Stimulated activated CD4-positive, alpha-beta T cell treated with anti-CD3 and anti-CD28 coated beads, Interleukin-15, amount 100 ng/mL, for 48 hours (primary cell): ENCODE data around the gene TSPAN6.

Source experiments
- DNase-seq, 2 donors: peaks; one replicate each; pipeline ENCODE4 v3.0.0-alpha.2; 2020; ENCODE audit warnings: low read depth in 2 of 2

The TSPAN6 gene

DNA sequence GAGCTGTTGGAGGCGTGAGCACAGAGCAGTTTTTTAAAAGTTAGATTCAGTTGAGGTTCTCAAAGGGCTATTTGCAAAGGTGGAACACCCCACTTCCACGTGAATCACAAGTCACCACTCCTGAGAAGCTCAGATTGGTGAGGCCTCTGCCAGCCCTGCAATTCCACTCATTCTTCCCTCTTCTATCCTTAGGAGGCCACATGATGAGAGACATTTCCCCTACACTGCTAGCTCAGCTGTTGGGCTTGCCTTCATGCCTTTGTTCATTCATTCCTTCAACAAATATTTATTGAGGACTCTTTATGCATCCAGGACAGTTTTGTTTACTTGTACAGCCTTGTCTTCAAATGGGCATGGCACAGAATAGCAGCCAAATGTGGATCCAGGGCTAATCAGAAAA, 11.1 kb upstream of the TSPAN6 start:
- DNase-seq, result no peak

DNA sequence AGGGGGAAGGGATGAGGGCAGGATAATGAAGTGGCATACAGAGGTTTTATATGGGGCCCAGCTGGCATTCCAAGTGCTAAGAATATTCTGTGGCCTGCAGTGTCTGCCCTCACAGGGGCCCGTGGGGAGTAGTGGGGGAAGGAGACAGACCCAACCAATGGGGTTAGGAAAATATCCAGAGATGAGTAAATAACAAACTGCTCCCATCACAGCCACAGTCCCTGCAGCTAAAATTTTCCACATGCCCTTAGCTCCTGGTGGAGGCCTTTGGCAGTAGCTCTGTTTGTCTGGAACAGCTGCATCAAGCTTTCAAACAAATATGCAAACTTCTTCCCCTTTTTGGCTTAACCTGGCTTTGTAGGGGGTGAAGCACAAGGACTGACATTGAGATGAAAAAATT, 10.5 kb upstream of the TSPAN6 start:
- no peak for DNase-seq

GRCh38 chrX:100645106-100645505, 8.5 kb upstream of the TSPAN6 start:
- no peak for DNase-seq

- no peak for DNase-seq
Measured at GRCh38 chrX:100643956-100644860, 7.6 kb upstream of the TSPAN6 start, which contains the start of gene SRPX2. Gene SRPX2, plus strand, starts transcription at chrX:100644199. Its CDS starts 2,124 bp downstream, at chrX:100646323.

DNA sequence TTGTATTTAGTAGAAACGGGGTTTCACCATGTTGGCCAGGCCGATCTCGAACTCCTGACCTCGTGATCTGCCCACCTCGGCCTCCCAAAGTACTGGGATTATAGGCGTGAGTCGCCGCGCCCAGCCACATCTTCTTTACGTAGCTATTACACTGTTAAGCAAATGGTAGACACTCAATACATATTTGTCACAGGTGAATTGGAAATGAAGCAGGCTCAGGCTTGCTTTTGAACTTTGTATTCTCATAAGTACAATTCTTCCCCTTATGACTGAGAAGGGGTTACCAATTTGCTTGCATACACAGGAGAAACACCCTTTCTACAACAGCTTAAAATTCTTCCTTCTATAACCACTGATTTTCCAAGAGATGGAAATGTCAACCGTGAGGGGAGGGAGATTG, 6.6 kb upstream of the TSPAN6 start:
- DNase-seq, result no peak

DNA sequence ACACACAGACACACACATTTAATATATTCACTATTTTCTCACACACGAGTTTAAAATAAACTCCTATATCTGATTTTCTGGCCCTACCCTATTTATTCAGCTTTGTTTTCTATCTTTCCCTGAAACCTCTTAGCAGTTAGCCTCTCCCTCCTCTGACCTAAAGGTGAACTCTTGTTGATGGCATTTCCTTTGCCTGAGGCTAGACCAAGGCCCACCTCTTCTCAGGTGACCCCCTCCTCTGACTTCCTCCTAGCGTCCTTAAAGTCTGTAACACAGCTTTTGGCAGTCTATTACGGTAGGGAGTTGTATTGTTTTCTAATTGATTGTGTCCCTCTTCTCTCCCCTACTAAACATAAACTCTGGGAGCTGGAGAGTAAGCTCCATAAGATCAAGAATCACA, 5.7 kb upstream of the TSPAN6 start:
- no peak for DNase-seq

DNA sequence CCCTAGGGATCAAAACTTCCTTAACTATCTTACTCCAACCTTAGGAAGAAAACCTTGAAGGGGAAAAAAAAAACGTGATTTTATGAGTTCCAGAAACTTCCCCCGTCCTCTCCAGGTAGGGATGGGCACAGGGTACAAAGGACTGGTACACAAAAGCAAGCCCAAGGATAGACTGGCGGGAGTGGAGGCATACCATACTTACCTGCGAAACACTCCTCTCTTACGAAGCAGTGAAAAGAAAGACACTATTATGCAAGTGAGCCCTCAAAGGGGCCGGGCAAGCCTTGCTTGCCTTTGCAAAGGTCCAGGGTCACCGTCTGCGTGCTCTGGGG, 651 bp downstream of the TSPAN6 start:
- no peak for DNase-seq

DNA sequence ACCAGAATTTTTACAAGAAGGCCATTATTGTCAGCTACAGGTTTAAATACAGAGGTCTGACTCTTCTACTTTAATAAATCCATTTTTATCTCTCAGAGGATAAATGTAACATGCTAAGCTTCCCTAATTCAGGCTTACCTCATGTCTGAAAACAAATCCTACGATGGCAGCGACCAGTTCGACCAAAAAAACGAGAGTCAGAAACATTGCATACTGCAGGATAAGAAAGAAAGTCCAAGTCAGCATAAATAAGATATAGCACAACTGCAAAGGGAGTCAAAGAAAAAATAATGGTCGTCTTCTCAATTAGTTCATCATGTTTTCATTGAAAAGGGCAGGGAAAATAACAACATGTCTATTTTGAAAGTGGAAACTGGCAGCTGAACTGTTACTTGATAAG, 1.6 kb downstream of the TSPAN6 start:
- DNase-seq, result no peak

GRCh38 chrX:100625985-100626491, 10.6 kb downstream of the TSPAN6 start:
- DNase-seq, result no peak

GRCh38 chrX:100623001-100623400, 13.6 kb downstream of the TSPAN6 start:
- DNase-seq, result no peak

DNA sequence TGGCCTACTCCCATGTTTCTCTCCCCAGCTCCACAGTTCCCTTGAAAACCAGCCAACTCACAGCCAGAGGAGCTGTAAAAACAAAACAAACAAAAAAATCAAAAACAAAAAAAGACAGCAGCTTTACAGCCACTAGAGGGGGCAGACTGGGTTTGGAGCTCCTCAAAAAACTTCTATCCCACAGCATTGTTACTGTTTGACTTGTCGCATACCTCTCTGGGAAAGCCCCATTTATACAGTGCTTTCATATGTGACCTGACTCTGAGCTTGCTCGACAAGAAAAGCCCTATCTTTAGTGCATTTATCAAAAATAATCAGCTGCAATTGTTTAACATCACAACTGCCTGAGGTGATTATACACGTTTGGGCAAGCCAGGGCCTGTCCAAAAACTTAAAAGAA, 21.6 kb downstream of the TSPAN6 start:
- no peak for DNase-seq

DNA sequence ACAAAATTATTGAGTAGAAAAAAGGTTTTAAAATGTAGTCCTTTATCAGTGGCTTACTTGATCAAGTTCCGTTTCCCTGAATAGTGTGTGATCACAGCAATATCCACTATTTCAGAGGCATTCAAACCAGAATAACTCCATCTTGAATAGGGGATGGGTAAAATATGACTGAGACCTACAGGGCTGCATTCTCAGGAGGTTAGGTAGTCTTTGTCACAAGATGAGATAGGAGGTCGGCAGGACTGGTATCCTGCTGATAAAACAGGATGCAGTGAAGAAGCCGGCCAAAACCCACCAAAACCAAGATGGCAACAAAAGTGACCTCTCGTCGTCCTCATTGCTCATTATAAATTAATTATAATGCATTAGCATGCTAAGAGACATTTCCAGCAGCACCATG, 24.7 kb downstream of the TSPAN6 start:
- DNase-seq, result no peak

GRCh38 chrX:100609591-100609990, 27.0 kb downstream of the TSPAN6 start:
- no peak for DNase-seq

DNA sequence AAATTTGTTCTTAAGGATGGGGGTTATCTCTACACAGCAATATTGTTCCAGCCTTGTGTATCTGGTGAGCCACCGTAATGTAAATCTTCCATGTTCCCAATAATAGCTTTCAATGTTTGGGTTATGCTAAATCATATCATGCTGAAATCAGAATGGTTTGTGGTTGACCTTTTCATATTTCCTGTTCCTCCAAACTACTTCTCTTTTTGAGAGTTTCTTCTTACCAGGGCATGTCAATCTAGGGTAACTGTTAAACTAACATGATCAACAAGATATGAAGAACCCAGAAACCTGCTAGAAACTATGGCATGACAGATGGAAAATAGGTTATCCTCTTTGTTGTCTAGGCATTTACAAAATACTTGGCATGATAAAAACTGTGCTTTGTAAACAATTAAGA, 29.9 kb downstream of the TSPAN6 start:
- no peak for DNase-seq

- no peak for DNase-seq
Measured at GRCh38 chrX:100600758-100601157, 35.8 kb downstream of the TSPAN6 start.

DNA sequence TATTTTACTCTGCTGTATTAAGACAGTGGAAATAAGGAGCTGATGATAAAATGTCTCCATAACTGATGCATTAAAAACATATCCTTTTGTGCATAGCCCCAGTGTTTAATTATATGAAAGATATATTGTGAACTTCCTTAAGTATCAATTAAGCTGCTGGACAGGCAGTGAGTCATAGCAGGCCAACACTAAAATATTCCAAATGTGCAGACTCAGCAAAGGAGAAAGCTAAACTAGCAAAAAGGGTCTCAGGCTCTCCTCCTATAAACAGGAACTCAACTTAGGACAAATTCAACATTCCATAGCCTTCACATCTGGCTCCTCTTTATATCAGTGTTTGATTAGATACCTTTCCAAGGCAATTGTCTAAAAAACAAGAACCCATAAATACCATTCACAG, 36.3 kb downstream of the TSPAN6 start:
- no peak for DNase-seq

GRCh38 chrX:100599456-100599855, 37.1 kb downstream of the TSPAN6 start:
- no peak for DNase-seq

DNA sequence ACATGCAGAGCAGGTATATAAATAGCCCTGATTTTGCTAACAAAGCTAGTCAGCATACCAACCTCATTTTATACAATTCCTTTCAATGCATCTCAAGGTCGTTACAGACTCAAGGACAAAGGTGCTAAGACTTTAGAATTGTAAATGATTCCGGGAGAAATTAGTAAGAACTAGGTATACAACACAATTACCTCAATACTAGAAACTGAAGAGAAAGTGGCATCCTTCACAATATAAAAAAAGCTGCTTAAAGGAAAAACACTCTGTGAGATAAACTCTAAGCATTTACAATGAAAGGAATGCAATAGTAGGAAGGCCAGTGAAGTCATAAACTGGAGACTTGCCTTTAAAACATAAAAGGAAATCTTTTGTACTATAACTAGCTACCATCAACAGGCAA, 40.0 kb downstream of the TSPAN6 start:
- no peak for DNase-seq

DNA sequence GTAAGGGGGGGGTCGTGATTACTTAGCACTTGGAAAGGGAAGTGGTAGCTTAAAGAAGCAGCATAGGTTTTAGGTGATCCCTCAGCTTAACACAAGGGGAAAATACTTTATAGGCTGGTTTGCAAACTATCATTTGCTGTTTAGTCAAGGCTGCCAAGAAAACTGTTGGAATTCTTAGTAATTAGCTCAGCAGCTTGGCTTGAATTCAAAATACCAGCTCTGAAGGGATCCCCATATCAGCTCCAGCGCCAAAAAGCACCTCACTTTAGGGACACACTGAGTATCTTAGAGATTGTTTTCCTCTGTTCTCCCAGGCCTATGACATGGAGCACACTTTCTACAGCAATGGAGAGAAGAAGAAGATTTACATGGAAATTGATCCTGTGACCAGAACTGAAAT, 43.0 kb downstream of the TSPAN6 start:
- no peak for DNase-seq

DNA sequence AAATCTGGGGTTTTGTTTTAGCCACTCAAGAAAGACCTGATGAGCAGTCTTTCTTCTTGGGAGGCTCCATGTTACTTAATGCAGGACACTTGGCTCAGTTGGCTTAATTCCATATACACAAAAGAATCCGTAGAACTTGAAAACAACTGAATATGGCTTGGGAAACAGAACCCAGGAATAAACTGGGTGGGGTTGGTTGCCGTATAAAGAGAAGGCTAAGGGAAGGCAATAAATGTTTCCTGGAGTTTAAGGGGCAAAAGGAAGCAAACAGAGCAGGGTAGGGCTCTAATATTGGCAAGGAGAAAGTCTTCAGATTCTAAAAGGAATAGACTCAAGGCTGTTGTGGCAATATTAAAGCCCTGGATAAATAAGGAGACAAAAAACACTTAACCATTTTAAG, 43.5 kb downstream of the TSPAN6 start:
- no peak for DNase-seq

DNA sequence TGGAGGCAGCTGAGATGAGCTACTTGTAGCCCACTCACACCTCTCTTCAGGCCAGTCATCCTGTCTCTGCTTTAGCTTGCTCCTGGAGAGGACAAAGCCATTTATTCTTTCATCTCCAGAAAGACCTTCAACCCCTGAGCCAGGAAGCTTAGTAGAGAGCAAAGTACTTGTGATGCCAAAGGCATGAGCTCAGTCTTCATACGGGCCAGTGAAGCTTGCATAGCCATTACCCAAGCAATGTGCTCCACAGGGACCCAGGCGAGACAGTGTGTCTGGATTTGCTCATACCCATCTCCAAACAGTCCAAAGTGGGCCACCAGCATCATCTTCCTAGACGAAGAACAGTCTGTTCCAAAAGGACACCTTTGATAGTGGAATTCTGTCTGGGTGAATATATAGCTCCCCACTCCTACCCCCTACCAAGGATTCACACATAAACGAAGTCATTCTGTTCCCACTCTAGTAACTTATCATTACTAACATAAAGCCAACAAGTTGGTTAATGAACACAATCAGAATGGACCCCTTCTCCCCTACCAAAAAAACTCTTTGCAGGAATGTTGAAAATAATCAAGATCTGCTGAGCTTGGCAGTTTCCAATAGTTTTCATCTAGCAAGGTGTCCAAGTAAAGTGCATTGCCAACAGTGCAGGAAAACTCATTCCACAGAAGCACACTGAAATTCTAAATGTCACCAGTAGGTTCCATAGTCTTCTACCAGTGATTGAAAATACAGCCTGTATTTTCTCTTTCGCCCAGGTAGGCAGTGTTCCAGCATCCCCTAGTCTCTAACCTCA, 45.2 kb downstream of the TSPAN6 start:
- DNase-seq, result no peak

DNA sequence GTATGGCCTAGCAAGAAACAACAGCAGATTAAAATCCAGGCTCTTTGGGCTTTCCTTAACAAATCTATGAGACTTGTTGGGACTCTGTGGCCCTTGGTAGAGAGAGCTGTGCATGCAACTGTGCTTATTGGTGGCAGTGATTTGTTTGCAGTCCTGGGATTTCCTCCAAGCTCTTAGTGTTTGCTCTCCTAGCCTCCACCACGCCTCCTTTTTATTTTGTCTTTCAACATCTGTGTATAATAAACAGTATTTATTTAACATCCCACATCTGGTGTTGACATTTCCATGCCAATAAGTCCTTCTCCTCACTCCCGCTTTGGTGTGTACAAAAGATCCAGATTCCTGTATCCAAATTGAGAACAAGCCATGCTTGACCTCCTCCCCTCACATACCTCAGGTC, 48.7 kb downstream of the TSPAN6 start:
- DNase-seq, result no peak

DNA sequence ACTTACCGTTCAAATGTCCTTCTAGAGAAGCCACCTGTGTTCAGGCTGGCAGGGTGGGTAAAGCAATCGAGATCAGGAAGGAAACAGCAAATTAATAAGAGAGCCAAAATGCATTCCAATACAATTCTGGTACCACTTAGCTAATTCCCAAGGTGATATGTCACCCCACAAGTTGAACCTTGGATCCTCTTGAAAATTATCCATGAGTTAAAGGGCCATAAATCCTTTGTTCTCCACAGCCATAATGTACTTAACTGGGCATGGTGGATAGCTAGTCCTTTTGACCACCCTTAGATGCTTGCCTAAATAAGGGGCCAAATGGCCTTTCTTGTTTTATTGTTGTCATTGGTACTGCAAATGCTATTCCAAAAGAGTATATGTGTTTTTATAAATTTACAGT, 49.9 kb downstream of the TSPAN6 start:
- no peak for DNase-seq
